HepG2 (cell line): ENCODE results near the gene SMNDC1.

Source experiments
- CCDC6 ChIP-seq: sonication (generic); formaldehyde crosslinking; IDR thresholded peaks from 2 replicates; pipeline ENCODE4 v1.8.1; 2022; ENCODE audit warnings: mild to moderate bottlenecking, missing genetic modification reagents, moderate library complexity
- CTCF ChIP-seq: sonication (generic); formaldehyde crosslinking; IDR thresholded peaks from 2 replicates; pipeline ENCODE4 v1.5.0; 2020; ENCODE audit warnings: mild to moderate bottlenecking, missing genetic modification reagents, moderate library complexity
- JUN ChIP-seq: sonication (generic); formaldehyde crosslinking; IDR thresholded peaks from 2 replicates; pipeline ENCODE4 v1.4.0; 2020; ENCODE audit warnings: mild to moderate bottlenecking, missing genetic modification reagents
- SIX4 ChIP-seq: sonication (generic); formaldehyde crosslinking; IDR thresholded peaks from 2 replicates; pipeline ENCODE4 v1.4.0; 2020; ENCODE audit warnings: missing genetic modification reagents
- ZNF24 ChIP-seq: fragments of 450-650 bp; IDR thresholded peaks from 2 replicates; pipeline ENCODE4 v1.6.1; 2017; ENCODE audit warnings: antibody characterized with exemption, mild to moderate bottlenecking

- TF ChIP-seq JUN (CRISPR knock-in tag) (no peak), CCDC6 (no peak), CTCF (CRISPR knock-in tag) (no peak), SIX4 (CRISPR knock-in tag) (no peak), ZNF24 (no peak)
Measured at GRCh38 chr10:110259317-110259716, 45.4 kb downstream of the SMNDC1 start.
